GM19328 (cell line): Measurements from ENCODE around the gene TMEM253.

ENCODE experiments used
- ATAC-seq: cut with Tn5 transposase; IDR thresholded peaks from one replicate; pipeline ENCODE4 v1.9.1; 2021; ENCODE audit warnings: mild to moderate bottlenecking, moderate library complexity; ENCODE audit not compliant: unreplicated experiment

Gene TMEM253

GRCh38 chr14:21070610-21071224 lies 30.1 kb upstream of the TMEM253 start:
- ATAC-seq: peak; percentile 10

GRCh38 chr14:21071225-21072030 lies 29.4 kb upstream of the TMEM253 start:
- ATAC-seq: peak; percentile 71

GRCh38 chr14:21072031-21072473 lies 28.8 kb upstream of the TMEM253 start:
- no peak for ATAC-seq

- ATAC-seq: no peak
These were observed 28.0 kb upstream of the TMEM253 start for GRCh38 chr14:21072781-21073339.

- ATAC-seq: no peak
These were observed 26.9 kb upstream of the TMEM253 start for GRCh38 chr14:21073921-21074320.

GRCh38 chr14:21074398-21075272 lies 26.2 kb upstream of the TMEM253 start:
- no peak for ATAC-seq

- no peak for ATAC-seq
These were observed 25.0 kb upstream of the TMEM253 start for GRCh38 chr14:21075719-21076437.

- ATAC-seq: no peak
These were observed 23.2 kb upstream of the TMEM253 start for GRCh38 chr14:21077672-21078071.

- no peak for ATAC-seq
These were observed 22.6 kb upstream of the TMEM253 start for GRCh38 chr14:21078287-21078686.

GRCh38 chr14:21078726-21079125 lies 22.1 kb upstream of the TMEM253 start:
- no peak for ATAC-seq

GRCh38 chr14:21081521-21082142 lies 19.2 kb upstream of the TMEM253 start:
- ATAC-seq: no peak

- no peak for ATAC-seq
These were observed 17.1 kb upstream of the TMEM253 start for GRCh38 chr14:21083565-21084325.

- ATAC-seq: no peak
These were observed 16.5 kb upstream of the TMEM253 start for GRCh38 chr14:21084396-21084795.

- ATAC-seq: no peak
These were observed 15.6 kb upstream of the TMEM253 start for GRCh38 chr14:21084998-21085853.

GRCh38 chr14:21086908-21087293 lies 14.0 kb upstream of the TMEM253 start:
- no peak for ATAC-seq

GRCh38 chr14:21087294-21088091 lies 13.4 kb upstream of the TMEM253 start:
- peak; percentile 61 for ATAC-seq

GRCh38 chr14:21088687-21089086 lies 12.2 kb upstream of the TMEM253 start:
- no peak for ATAC-seq

- no peak for ATAC-seq
These were observed 11.6 kb upstream of the TMEM253 start for GRCh38 chr14:21089271-21089670.
